HTERT RPE-1 (cell line): ENCODE measurements around the gene ZKSCAN3.
"Not testable (repeated sequence)": the region's sequence is repeated elsewhere in the genome, so short reads cannot be mapped to it uniquely, and the experiment has no call there.

ENCODE experiments used
- in situ Hi-C: fragments of 300-500 bp; cut with MboI; formaldehyde crosslinking; loops from 4 replicates; pipeline ENCODE4 v1.14.3; 2020; ENCODE audit warnings: low sequenced_read_pairs

ZKSCAN3 gene

GRCh38 chr6:28371706-28372451 lies 22.1 kb downstream of the ZKSCAN3 start:
- in situ Hi-C loops = no loop called here

- in situ Hi-C loops = no loop called here
Measured at GRCh38 chr6:28373925-28374324, 24.2 kb downstream of the ZKSCAN3 start.

- in situ Hi-C loops = no loop called here
Measured at GRCh38 chr6:28377879-28378278, 28.1 kb downstream of the ZKSCAN3 start.

- in situ Hi-C loops = no loop called here
Measured at GRCh38 chr6:28378644-28379043, 28.9 kb downstream of the ZKSCAN3 start.

GRCh38 chr6:28380381-28380780 lies 30.6 kb downstream of the ZKSCAN3 start:
- in situ Hi-C loops = no loop called here

- in situ Hi-C loops = no loop called here
Measured at GRCh38 chr6:28383235-28384142, 33.7 kb downstream of the ZKSCAN3 start.

GRCh38 chr6:28384143-28384533 lies 34.4 kb downstream of the ZKSCAN3 start:
- in situ Hi-C loops = no loop called here

- in situ Hi-C loops = no loop called here
Measured at GRCh38 chr6:28390688-28391087, 40.9 kb downstream of the ZKSCAN3 start.

- in situ Hi-C loops = no loop called here
Measured at GRCh38 chr6:28393912-28394662, 44.3 kb downstream of the ZKSCAN3 start.

GRCh38 chr6:28395918-28396317 lies 46.2 kb downstream of the ZKSCAN3 start:
- in situ Hi-C loops = no loop called here

GRCh38 chr6:28399350-28400121 lies 49.8 kb downstream of the ZKSCAN3 start, which contains the start of gene ZSCAN12:
Gene ZSCAN12 (minus strand): TSS chr6:28399747. CDS start chr6:28398405, 1,342 bp downstream.
- in situ Hi-C loops = no loop called here

- in situ Hi-C loops = no loop called here
Measured at GRCh38 chr6:28400122-28400451, 50.3 kb downstream of the ZKSCAN3 start.

- in situ Hi-C loops = no loop called here
Measured at GRCh38 chr6:28401172-28401571, 51.4 kb downstream of the ZKSCAN3 start.

GRCh38 chr6:28402197-28402596 lies 52.5 kb downstream of the ZKSCAN3 start:
- in situ Hi-C loops = no loop called here

GRCh38 chr6:28403923-28404322 lies 54.2 kb downstream of the ZKSCAN3 start:
- in situ Hi-C loops = not testable (repeated sequence)

GRCh38 chr6:28407401-28407800 lies 57.7 kb downstream of the ZKSCAN3 start:
- in situ Hi-C loops = no loop called here

GRCh38 chr6:28408076-28408802 lies 58.5 kb downstream of the ZKSCAN3 start:
- in situ Hi-C loops = no loop called here

GRCh38 chr6:28410767-28411166 lies 61.0 kb downstream of the ZKSCAN3 start:
- in situ Hi-C loops = no loop called here

GRCh38 chr6:28413681-28414080 lies 63.9 kb downstream of the ZKSCAN3 start:
- in situ Hi-C loops = no loop called here
